ENCODE data around the gene FRMD1.

DNA sequence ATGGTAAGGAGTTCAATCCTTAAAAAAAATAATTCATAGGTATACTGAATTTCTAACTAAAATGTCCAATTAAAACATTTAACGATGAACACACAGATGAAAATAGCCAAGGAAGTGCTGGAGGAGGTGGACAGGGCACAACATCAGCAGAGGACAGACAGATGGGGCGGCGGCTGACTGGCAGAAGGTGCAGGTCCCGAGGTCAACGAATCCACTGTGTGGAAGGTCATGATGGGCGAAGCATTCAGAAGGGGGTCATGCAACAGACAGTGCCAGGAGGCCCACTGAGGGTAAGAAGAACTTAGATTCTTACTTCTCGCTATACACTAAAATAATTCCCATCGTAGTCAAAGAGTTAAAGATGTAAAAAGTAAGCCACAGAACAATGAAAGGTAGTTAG lies 34.2 kb upstream of the FRMD1 start:
- TF ChIP-seq, protein P1, sequence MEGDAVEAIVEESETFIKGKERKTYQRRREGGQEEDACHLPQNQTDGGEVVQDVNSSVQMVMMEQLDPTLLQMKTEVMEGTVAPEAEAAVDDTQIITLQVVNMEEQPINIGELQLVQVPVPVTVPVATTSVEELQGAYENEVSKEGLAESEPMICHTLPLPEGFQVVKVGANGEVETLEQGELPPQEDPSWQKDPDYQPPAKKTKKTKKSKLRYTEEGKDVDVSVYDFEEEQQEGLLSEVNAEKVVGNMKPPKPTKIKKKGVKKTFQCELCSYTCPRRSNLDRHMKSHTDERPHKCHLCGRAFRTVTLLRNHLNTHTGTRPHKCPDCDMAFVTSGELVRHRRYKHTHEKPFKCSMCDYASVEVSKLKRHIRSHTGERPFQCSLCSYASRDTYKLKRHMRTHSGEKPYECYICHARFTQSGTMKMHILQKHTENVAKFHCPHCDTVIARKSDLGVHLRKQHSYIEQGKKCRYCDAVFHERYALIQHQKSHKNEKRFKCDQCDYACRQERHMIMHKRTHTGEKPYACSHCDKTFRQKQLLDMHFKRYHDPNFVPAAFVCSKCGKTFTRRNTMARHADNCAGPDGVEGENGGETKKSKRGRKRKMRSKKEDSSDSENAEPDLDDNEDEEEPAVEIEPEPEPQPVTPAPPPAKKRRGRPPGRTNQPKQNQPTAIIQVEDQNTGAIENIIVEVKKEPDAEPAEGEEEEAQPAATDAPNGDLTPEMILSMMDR (IDR thresholded peaks at IDR 0.05; ENCODE audit: insufficient read depth, low read length) = no peak
- TF ChIP-seq GABPA (IDR thresholded peaks at IDR 0.05; ENCODE audit: low read depth) = no peak
- TF ChIP-seq POLR2AphosphoS5 (IDR thresholded peaks at IDR 0.05; ENCODE audit: low read depth) = no peak
- no peak for TF ChIP-seq REST (IDR thresholded peaks at IDR 0.05; ENCODE audit: insufficient replicate concordance, low read depth)
